ENCODE results near the gene TMEM156.

- TF ChIP-seq, protein P1, sequence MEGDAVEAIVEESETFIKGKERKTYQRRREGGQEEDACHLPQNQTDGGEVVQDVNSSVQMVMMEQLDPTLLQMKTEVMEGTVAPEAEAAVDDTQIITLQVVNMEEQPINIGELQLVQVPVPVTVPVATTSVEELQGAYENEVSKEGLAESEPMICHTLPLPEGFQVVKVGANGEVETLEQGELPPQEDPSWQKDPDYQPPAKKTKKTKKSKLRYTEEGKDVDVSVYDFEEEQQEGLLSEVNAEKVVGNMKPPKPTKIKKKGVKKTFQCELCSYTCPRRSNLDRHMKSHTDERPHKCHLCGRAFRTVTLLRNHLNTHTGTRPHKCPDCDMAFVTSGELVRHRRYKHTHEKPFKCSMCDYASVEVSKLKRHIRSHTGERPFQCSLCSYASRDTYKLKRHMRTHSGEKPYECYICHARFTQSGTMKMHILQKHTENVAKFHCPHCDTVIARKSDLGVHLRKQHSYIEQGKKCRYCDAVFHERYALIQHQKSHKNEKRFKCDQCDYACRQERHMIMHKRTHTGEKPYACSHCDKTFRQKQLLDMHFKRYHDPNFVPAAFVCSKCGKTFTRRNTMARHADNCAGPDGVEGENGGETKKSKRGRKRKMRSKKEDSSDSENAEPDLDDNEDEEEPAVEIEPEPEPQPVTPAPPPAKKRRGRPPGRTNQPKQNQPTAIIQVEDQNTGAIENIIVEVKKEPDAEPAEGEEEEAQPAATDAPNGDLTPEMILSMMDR (IDR thresholded peaks at IDR 0.05 in 8 of 11, conservative IDR thresholded peaks at IDR 0.05 in 3 of 11) = no peak
- TF ChIP-seq POLR2A (IDR thresholded peaks at IDR 0.05) = no peak
- TF ChIP-seq POLR2AphosphoS5 (IDR thresholded peaks at IDR 0.05) = no peak
Measured at GRCh38 chr4:38954727-38955126, 77.5 kb downstream of the TMEM156 start.

All from spleen (tissue), 7 donors.